ENCODE data around the gene KLF16. TPM values are rescaled to one million over a fixed set of nuclear protein-coding genes. Genes with fewer than 3 reads are reported as not detected.

Gene KLF16
- polyA plus RNA-seq, 3 donors = 0.51 to 23.3 (median 0.67) TPM

- peaks cover 57 to 72% of the 10 kb centered on the region in 2 donors for H3K4me1 ChIP-seq (ENCODE audit: control insufficient read depth in 1 of 2, insufficient read depth in 2 of 2, low read length in 2 of 2)
- Mint-ChIP-seq H3K4me1 (peaks cover 55% of the 10 kb centered on the region), H3K27me3 (ENCODE audit: low read depth in 3 of 3) (peaks cover 2 to 9% (median 7%) of the 10 kb centered on the region in 3 donors), H3K27ac (peak overlapping the region in 4 of 7 donors; percentile 32 to 61 (median 48)), H3K36me3 (peaks cover 2 to 17% of the 10 kb centered on the region in 2 donors), H3K4me3 (peak overlapping the region in 1 of 2 donors; percentile 39), H3K9me3 (no peaks in the 10 kb centered on the region)
- no peak overlapping the region for H3K4me3 ChIP-seq (replicated peaks in 1 of 3; ENCODE audit: low read depth in 2 of 3, low read length in 3 of 3)
- H3K9me3 ChIP-seq (replicated peaks in 1 of 2; ENCODE audit: control insufficient read depth in 1 of 2, insufficient read depth in 1 of 2, low read length in 2 of 2) = no peaks in the 10 kb centered on the region
- peaks cover 1 to 2% of the 10 kb centered on the region in 2 donors for H3K36me3 ChIP-seq (replicated peaks in 1 of 2; ENCODE audit: control insufficient read depth in 1 of 2, insufficient read depth in 2 of 2, low read length in 2 of 2)
- TF ChIP-seq, protein P1, sequence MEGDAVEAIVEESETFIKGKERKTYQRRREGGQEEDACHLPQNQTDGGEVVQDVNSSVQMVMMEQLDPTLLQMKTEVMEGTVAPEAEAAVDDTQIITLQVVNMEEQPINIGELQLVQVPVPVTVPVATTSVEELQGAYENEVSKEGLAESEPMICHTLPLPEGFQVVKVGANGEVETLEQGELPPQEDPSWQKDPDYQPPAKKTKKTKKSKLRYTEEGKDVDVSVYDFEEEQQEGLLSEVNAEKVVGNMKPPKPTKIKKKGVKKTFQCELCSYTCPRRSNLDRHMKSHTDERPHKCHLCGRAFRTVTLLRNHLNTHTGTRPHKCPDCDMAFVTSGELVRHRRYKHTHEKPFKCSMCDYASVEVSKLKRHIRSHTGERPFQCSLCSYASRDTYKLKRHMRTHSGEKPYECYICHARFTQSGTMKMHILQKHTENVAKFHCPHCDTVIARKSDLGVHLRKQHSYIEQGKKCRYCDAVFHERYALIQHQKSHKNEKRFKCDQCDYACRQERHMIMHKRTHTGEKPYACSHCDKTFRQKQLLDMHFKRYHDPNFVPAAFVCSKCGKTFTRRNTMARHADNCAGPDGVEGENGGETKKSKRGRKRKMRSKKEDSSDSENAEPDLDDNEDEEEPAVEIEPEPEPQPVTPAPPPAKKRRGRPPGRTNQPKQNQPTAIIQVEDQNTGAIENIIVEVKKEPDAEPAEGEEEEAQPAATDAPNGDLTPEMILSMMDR (IDR thresholded peaks at IDR 0.05) = no peak
- H2AFZ ChIP-seq (ENCODE audit: insufficient read depth, low read depth, low read length, poor library complexity, severe bottlenecking) = no peak overlapping the region
- WGBS (ENCODE audit: insufficient coverage) = 77% methylated on average over 28 of the region's 31 CpGs
- peaks cover 73% of the 10 kb centered on the region for H3K79me2 ChIP-seq (ENCODE audit: insufficient read depth, low read length)
- no peak overlapping the region for H3K9ac ChIP-seq (ENCODE audit: insufficient read depth, low read length, poor library complexity, severe bottlenecking)
- intact Hi-C loops (cut with micrococcal nuclease) = no loop called here
- no peak for DNase-seq
- no peak overlapping the region for H3K27ac ChIP-seq (ENCODE audit: low read depth in 1 of 2, low read length in 2 of 2)
- no peaks in the 10 kb centered on the region for H3K27me3 ChIP-seq (ENCODE audit: control insufficient read depth in 2 of 2, insufficient read depth in 2 of 2, low read length in 2 of 2)
- no peak overlapping the region for H3K4me2 ChIP-seq (replicated peaks; ENCODE audit: extremely low read depth, low read length, poor library complexity, severe bottlenecking)
- H4K20me1 ChIP-seq (ENCODE audit: insufficient read depth, low read length) = peaks cover 75% of the 10 kb centered on the region
These were observed 12.3 kb downstream of the KLF16 start for GRCh38 chr19:1850809-1851653.

- no peak overlapping the region for H2AFZ ChIP-seq (ENCODE audit: insufficient read depth, low read depth, low read length, poor library complexity, severe bottlenecking)
- peaks cover 4 to 25% of the 10 kb centered on the region in 2 donors for H3K36me3 Mint-ChIP-seq
- peak overlapping the region in 2 of 7 donors; percentile 1 to 4 for H3K27ac Mint-ChIP-seq
- TF ChIP-seq, protein P1 (IDR thresholded peaks at IDR 0.05) = no peak
- DNase-seq = no peak
- peaks cover 51% of the 10 kb centered on the region for H3K4me1 Mint-ChIP-seq
- H3K9ac ChIP-seq (ENCODE audit: insufficient read depth, low read length, poor library complexity, severe bottlenecking) = no peak overlapping the region
- H3K4me2 ChIP-seq (replicated peaks; ENCODE audit: extremely low read depth, low read length, poor library complexity, severe bottlenecking) = no peak overlapping the region
- no peaks in the 10 kb centered on the region for H3K9me3 Mint-ChIP-seq
- H3K79me2 ChIP-seq (ENCODE audit: insufficient read depth, low read length) = peaks cover 73% of the 10 kb centered on the region
- peaks cover 84% of the 10 kb centered on the region for H4K20me1 ChIP-seq (ENCODE audit: insufficient read depth, low read length)
- 93% methylated on average over 8 of the region's 10 CpGs for WGBS (ENCODE audit: insufficient coverage)
- H3K27ac ChIP-seq (ENCODE audit: low read depth in 1 of 2, low read length in 2 of 2) = no peak overlapping the region
- H3K27me3 ChIP-seq (ENCODE audit: control insufficient read depth in 2 of 2, insufficient read depth in 2 of 2, low read length in 2 of 2) = no peaks in the 10 kb centered on the region
- H3K27me3 Mint-ChIP-seq (ENCODE audit: low read depth in 3 of 3) = peaks cover 4 to 9% (median 7%) of the 10 kb centered on the region in 3 donors
- peaks cover 48 to 67% of the 10 kb centered on the region in 2 donors for H3K4me1 ChIP-seq (ENCODE audit: control insufficient read depth in 1 of 2, insufficient read depth in 2 of 2, low read length in 2 of 2)
- no peak overlapping the region for H3K4me3 ChIP-seq (replicated peaks in 1 of 3; ENCODE audit: low read depth in 2 of 3, low read length in 3 of 3)
- intact Hi-C loops (cut with micrococcal nuclease) = no loop called here
- H3K9me3 ChIP-seq (replicated peaks in 1 of 2; ENCODE audit: control insufficient read depth in 1 of 2, insufficient read depth in 1 of 2, low read length in 2 of 2) = no peaks in the 10 kb centered on the region
- H3K36me3 ChIP-seq (replicated peaks in 1 of 2; ENCODE audit: control insufficient read depth in 1 of 2, insufficient read depth in 2 of 2, low read length in 2 of 2) = peaks cover 4 to 12% of the 10 kb centered on the region in 2 donors
- H3K4me3 Mint-ChIP-seq = no peak overlapping the region
These were observed 13.4 kb downstream of the KLF16 start for GRCh38 chr19:1849886-1850398.
